Naive thymus-derived CD4-positive, alpha-beta T cell (primary cell): Measurements from ENCODE around the gene MYO7A. TPM values are rescaled to one million over a fixed set of nuclear protein-coding genes. Genes with fewer than 3 reads are reported as not detected.

Source experiments
- ATAC-seq: fragments of 150-1000 bp; cut with Tn5 transposase; 2 replicates; pipeline ENCODE4 v1.10.0; 2021; ENCODE audit warnings: mild to moderate bottlenecking, moderate library complexity
- CTCF ChIA-PET: fragments of 350-600 bp; sonication (Branson Sonifier 250); formaldehyde crosslinking; loops from one replicate; lab custom pipeline; 2021; ENCODE audit warnings: antibody characterized with exemption; lab: Charles Lee
- POLR2A ChIA-PET: fragments of 350-600 bp; sonication (Branson Sonifier 250); formaldehyde crosslinking; loops from one replicate; lab custom pipeline; 2021; ENCODE audit warnings: antibody characterized with exemption, inconsistent platforms; lab: Charles Lee
- DNase-seq, 9 donors: peaks; one replicate each; pipeline versions ENCODE4 v3.0.0 to v3.0.0-alpha.2; 2020 to 2022; ENCODE audit warnings: mixed read lengths in 1 of 9
- H3K27ac ChIP-seq: one replicate; pipeline ENCODE4 v1.7.0; 2013; ENCODE audit warnings: mild to moderate bottlenecking, low read depth, low read length, moderate library complexity
- H3K27me3 ChIP-seq, 2 donors: one replicate each; pipeline ENCODE4 v1.7.0; 2013; ENCODE audit warnings: low read length in 2 of 2, mild to moderate bottlenecking in 2 of 2, moderate library complexity in 2 of 2; ENCODE audit not compliant: control insufficient read depth in 2 of 2, insufficient read depth in 2 of 2
- H3K36me3 ChIP-seq, 3 experiments: 1 replicate in 2 of 3; 2 replicates in 1 of 3; pipeline ENCODE4 v1.7.0; 2013; ENCODE audit warnings: low read length in 3 of 3, mild to moderate bottlenecking in 3 of 3, moderate library complexity in 1 of 3; ENCODE audit not compliant: insufficient read depth in 3 of 3, control insufficient read depth in 2 of 3
- H3K4me1 ChIP-seq, 2 donors: one replicate each; pipeline ENCODE4 v1.7.0; 2013; ENCODE audit warnings: low read length in 2 of 2, mild to moderate bottlenecking in 2 of 2, moderate library complexity in 1 of 2; ENCODE audit not compliant: control insufficient read depth in 2 of 2, insufficient read depth in 2 of 2
- H3K4me3 ChIP-seq: 2 replicates; pipeline ENCODE4 v1.7.0; 2013; ENCODE audit warnings: mild to moderate bottlenecking, low read length
- H3K9me3 ChIP-seq, 3 experiments: 1 replicate in 2 of 3; 2 replicates in 1 of 3; pipeline ENCODE4 v1.7.0; 2013; ENCODE audit warnings: low read length in 3 of 3; ENCODE audit not compliant: control insufficient read depth in 2 of 3
- H3K27ac Mint-ChIP-seq, 9 donors: one replicate each; pipeline ENCODE4 v1.8.0; 2020 to 2022; ENCODE audit warnings: mixed read lengths in 9 of 9, mild to moderate bottlenecking in 8 of 9, moderate library complexity in 5 of 9, inconsistent platforms in 2 of 9
- H3K27me3 Mint-ChIP-seq, 5 donors: one replicate each; pipeline ENCODE4 v1.8.0; 2021 to 2022; ENCODE audit warnings: mixed read lengths in 5 of 5, mild to moderate bottlenecking in 1 of 5
- H3K36me3 Mint-ChIP-seq, 5 donors: one replicate each; pipeline ENCODE4 v1.8.0; 2020 to 2022; ENCODE audit warnings: mixed read lengths in 5 of 5, mild to moderate bottlenecking in 3 of 5, inconsistent platforms in 1 of 5
- H3K4me1 Mint-ChIP-seq, 7 donors: one replicate each; pipeline ENCODE4 v1.8.0; 2020 to 2022; ENCODE audit warnings: mixed read lengths in 7 of 7, mild to moderate bottlenecking in 3 of 7, inconsistent platforms in 1 of 7
- H3K4me3 Mint-ChIP-seq, 10 donors: one replicate each; pipeline ENCODE4 v1.8.0; 2020 to 2022; ENCODE audit warnings: mild to moderate bottlenecking in 10 of 10, mixed read lengths in 10 of 10, moderate library complexity in 6 of 10, inconsistent platforms in 2 of 10
- H3K9me3 Mint-ChIP-seq, 11 donors: one replicate each; pipeline ENCODE4 v1.8.0; 2020 to 2022; ENCODE audit warnings: mixed read lengths in 11 of 11, mild to moderate bottlenecking in 4 of 11, inconsistent platforms in 1 of 11, moderate library complexity in 1 of 11
- intact Hi-C, 2 donors: fragments of 100-400 bp; cut with micrococcal nuclease; formaldehyde crosslinking; loops; one replicate each; pipeline ENCODE4 v1.15.1; 2023
- polyA plus RNA-seq, 2 donors: library from polyadenylated mRNA; unstranded; fragments of 300-500 nt; fragmentation: Illumina TruSeq; gene quantifications; one replicate each; pipeline ENCODE4 v1.2.3, GENCODE V29; 2021
- total RNA-seq, 6 experiments: library from RNA in 5 of 6; stranded (reverse) in 5 of 6; gene quantifications; 1 replicate in 5 of 6; 2 replicates in 1 of 6; pipeline ENCODE4 v1.2.3 and lab custom pipeline; 2021 to 2026

MYO7A gene
- total RNA-seq: 1 to 10 TPM in 1 of 5 experiments, under 1 TPM in 4; 0.07 to 2.5 (median 0.27) TPM
- not detected for polyA plus RNA-seq
- 0.40 reads per million for total RNA-seq (lab: John Stamatoyannopoulos, UW)

DNA sequence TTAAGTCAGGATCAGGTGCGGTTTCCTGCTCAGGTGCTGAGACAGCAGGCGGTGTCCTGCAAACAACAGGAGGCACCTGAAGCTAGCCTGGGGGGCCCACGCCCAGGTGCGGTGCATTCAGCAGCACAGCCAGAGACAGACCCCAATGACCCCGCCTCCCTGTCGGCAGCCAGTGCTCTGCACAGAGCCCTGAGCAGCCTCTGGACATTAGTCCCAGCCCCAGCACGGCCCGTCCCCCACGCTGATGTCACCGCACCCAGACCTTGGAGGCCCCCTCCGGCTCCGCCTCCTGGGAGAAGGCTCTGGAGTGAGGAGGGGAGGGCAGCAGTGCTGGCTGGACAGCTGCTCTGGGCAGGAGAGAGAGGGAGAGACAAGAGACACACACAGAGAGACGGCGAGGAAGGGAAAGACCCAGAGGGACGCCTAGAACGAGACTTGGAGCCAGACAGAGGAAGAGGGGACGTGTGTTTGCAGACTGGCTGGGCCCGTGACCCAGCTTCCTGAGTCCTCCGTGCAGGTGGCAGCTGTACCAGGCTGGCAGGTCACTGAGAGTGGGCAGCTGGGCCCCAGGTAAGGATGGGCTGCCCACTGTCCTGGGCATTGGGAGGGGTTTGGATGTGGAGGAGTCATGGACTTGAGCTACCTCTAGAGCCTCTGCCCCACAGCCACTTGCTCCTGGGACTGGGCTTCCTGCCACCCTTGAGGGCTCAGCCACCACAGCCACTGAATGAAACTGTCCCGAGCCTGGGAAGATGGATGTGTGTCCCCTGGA lies at the start of gene MYO7A:
Gene MYO7A, plus strand, starts transcription at position 327 of the 772 bp plus-strand sequence. CDS start 2,389 bp downstream, outside the sequence.
- Mint-ChIP-seq H3K36me3 (peaks cover 0 to 13% (median 0%) of the 10 kb centered on the region in 5 donors), H3K4me3 (peak within 1 kb of the TSS; percentile 54 to 76 (median 69)), H3K4me1 (peaks cover 0 to 15% (median 6%) of the 10 kb centered on the region in 7 donors), H3K9me3 (no peaks in the 10 kb centered on the region), H3K27me3 (peaks cover 0 to 8% (median 0%) of the 10 kb centered on the region in 5 donors), H3K27ac (peak within 1 kb of the TSS in 1 of 9 donors; percentile 88)
- H3K9me3 ChIP-seq: no peaks in the 10 kb centered on the region
- intact Hi-C loops: loop anchor here (1.0 to 5.0 kb wide), 3 partner anchors 60 to 489 kb away; no protein-coding TSS in a partner anchor
- DNase-seq: no peak
- H3K27ac ChIP-seq: no peak within 1 kb of the TSS
- no peak for ATAC-seq
- ChIA-PET CTCF (interaction anchor here (0.7 to 2.0 kb wide), 6 partner anchors 12 to 496 kb away, joined by 3 to 16 read pairs (median 5); no protein-coding TSS in a partner anchor), POLR2A (no interaction called here)
- no peaks in the 10 kb centered on the region for H3K27me3 ChIP-seq
- H3K4me3 ChIP-seq: peak within 1 kb of the TSS; percentile 40
- no peaks in the 10 kb centered on the region for H3K36me3 ChIP-seq
- peaks cover 3 to 11% of the 10 kb centered on the region in 2 donors for H3K4me1 ChIP-seq

DNA sequence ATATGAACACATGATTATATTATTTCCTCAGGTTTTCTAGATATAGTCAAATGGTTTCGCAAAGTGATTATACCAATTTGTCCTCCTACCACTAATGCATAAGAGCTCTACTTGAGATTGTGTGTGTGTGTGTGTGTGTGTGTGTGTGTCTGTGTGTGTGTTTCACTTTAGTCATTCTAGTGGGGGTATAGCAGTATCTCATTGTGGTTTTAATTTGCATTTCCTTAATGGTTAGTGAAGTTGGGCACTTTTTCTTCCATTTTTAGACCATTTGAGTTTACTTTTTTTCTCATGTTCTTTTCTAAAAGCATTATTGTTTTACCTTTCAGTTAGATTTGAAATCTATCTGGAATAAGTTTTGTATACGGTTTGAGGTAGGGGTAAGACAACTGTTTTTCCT lies 48.4 kb upstream of the MYO7A start:
- intact Hi-C loops: no loop called here
- Mint-ChIP-seq H3K9me3 (peaks cover 0 to 13% (median 1%) of the 10 kb centered on the region in 11 donors), H3K27ac (no peak overlapping the region), H3K27me3 (peaks cover 0 to 18% (median 0%) of the 10 kb centered on the region in 5 donors), H3K4me3 (no peak overlapping the region), H3K36me3 (peaks cover 0 to 9% (median 0%) of the 10 kb centered on the region in 5 donors), H3K4me1 (peaks cover 6 to 41% (median 21%) of the 10 kb centered on the region in 7 donors)
- no peaks in the 10 kb centered on the region for H3K27me3 ChIP-seq
- no peaks in the 10 kb centered on the region for H3K36me3 ChIP-seq
- POLR2A ChIA-PET: no interaction called here
- no peak for DNase-seq
- H3K27ac ChIP-seq: no peak overlapping the region
- H3K4me3 ChIP-seq: no peak overlapping the region
- H3K9me3 ChIP-seq: no peaks in the 10 kb centered on the region
- peaks cover 7 to 17% of the 10 kb centered on the region in 2 donors for H3K4me1 ChIP-seq
- CTCF ChIA-PET: interaction anchor here (1.4 to 4.9 kb wide), 2 partner anchors 12 to 48 kb away, joined by 4 to 36 read pairs; partner anchors contain the start of gene MYO7A
- no peak for ATAC-seq

DNA sequence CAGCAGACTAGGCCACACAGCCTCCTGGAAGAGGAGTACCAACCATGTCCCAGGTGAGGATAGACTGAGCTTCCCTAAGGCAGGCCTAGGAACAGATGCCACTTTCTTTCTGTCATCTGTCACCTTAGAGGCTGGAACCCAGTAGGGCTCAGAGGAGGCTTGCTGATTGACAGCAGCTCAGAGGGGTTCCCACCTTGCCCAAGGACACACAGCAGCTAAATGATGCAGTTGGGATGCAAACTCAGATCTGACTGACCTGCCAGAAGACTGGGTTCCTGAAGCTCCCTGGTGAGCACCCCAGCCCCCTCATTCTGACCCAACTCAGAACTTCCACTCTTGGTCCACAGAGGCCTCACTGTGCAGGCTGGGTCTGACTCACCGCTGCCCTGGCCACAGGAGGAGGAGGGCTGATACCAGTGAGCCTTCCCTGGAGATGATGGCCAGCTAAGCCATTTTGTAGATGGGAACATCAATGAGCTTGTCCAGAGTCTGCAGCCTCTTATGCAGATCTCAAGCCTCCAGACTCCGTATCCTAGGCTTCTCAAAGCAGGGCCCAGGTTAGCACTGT lies 47.3 kb upstream of the MYO7A start:
- Mint-ChIP-seq H3K36me3 (peaks cover 0 to 9% (median 0%) of the 10 kb centered on the region in 5 donors), H3K4me1 (peaks cover 6 to 41% (median 21%) of the 10 kb centered on the region in 7 donors), H3K27ac (no peak overlapping the region), H3K4me3 (no peak overlapping the region), H3K27me3 (peaks cover 0 to 17% (median 0%) of the 10 kb centered on the region in 5 donors), H3K9me3 (peaks cover 0 to 13% (median 1%) of the 10 kb centered on the region in 11 donors)
- Histone ChIP-seq H3K36me3 (no peaks in the 10 kb centered on the region), H3K27ac (no peak overlapping the region), H3K27me3 (no peaks in the 10 kb centered on the region), H3K4me3 (no peak overlapping the region), H3K4me1 (peaks cover 7 to 17% of the 10 kb centered on the region in 2 donors), H3K9me3 (no peaks in the 10 kb centered on the region)
- DNase-seq (no peak), ATAC-seq (no peak)
- ChIA-PET CTCF (interaction anchor here (1.4 to 4.9 kb wide), 2 partner anchors 11 to 47 kb away, joined by 4 to 36 read pairs; partner anchors contain the start of gene MYO7A), POLR2A (no interaction called here)
- intact Hi-C loops: no loop called here

DNA sequence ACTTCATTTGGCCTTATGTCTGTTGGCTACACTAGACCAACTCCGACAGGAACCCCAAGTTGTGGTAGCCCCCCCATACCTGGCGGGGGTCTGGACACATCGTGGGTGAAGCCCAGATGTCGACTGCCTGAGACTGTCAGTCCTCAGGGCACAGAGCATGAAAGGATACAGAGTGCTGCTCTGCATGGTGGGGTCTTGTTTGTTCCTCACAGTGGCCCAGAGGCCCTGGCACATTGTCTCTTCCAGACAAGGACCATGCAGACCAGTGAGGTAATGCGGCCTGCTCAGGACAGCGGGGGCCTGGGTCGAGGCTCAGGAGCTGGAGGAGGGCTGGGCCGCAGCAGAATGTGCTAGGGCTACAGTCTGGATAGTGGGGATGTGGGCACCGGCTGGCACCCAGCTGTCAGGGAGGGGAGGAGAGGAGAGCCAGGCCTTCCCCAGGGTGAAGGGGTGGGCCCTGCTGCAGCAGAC lies 46.6 kb upstream of the MYO7A start:
- H3K27me3 ChIP-seq: no peaks in the 10 kb centered on the region
- peak overlapping the region in 7 of 9 donors; percentile 44 to 98 (median 96) for H3K27ac Mint-ChIP-seq
- ATAC-seq (no peak), DNase-seq (no peak)
- H3K4me3 Mint-ChIP-seq: peak overlapping the region in 3 of 10 donors; percentile 9 to 85 (median 11)
- POLR2A ChIA-PET: interaction anchor here (1.6 to 1.7 kb wide), 2 partner anchors 17 to 33 kb away, joined by 8 read pairs; no protein-coding TSS in a partner anchor
- peaks cover 0 to 11% (median 0%) of the 10 kb centered on the region in 5 donors for H3K27me3 Mint-ChIP-seq
- H3K4me1 ChIP-seq: peaks cover 7 to 17% of the 10 kb centered on the region in 2 donors
- no peak overlapping the region for H3K4me3 ChIP-seq
- peaks cover 0 to 13% (median 1%) of the 10 kb centered on the region in 11 donors for H3K9me3 Mint-ChIP-seq
- H3K4me1 Mint-ChIP-seq: peaks cover 6 to 40% (median 21%) of the 10 kb centered on the region in 7 donors
- no peaks in the 10 kb centered on the region for H3K36me3 ChIP-seq
- H3K36me3 Mint-ChIP-seq: peaks cover 0 to 9% (median 0%) of the 10 kb centered on the region in 5 donors
- intact Hi-C loops: no loop called here
- CTCF ChIA-PET: interaction anchor here (4.9 kb wide), 1 partner anchor 10 kb away, joined by 36 read pairs; no protein-coding TSS in a partner anchor
- no peaks in the 10 kb centered on the region for H3K9me3 ChIP-seq
- no peak overlapping the region for H3K27ac ChIP-seq

DNA sequence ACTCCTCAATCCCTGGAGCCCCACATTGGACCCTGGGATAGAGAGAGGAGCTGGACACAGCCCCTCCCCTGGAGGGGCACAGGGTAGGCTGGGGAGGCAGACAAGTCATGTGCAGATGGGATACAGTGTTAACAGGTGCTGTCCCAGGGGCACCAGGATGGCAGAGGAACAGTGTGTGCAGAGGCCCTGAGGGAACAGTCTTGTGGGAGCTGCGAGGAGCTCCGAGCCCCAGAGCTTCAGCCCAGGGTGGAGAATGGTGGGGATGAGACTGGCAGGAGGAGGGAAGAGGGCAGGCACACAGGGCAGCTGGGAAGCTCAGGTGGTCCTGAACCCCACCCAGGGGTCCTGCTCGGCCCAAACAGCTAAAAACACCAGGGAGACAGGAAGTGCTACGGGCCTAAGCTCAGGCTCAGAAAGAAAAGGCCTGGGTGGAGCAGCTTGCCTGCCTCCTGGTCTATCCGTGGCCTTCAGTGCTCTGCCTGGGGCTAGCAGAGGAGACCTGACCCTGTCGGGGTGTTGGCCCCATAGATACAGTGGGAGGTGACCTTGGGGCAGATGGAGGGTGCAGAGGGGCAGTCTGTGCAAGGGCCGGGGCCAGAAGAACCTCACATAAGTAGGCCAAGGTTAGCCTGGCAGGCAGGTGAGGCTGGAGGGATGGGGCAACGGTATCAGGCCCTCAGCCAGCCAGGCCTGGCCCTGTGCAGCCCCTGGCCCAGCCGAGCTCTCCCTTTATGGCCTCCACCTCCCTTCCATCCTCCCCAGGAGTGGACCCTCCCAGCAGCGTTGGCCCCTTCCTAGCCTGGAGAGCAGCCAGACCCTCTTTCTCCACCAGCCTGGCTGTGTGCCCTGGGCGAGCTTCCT lies 45.8 kb upstream of the MYO7A start:
- H3K4me3 ChIP-seq: peak overlapping the region; percentile 44
- CTCF ChIA-PET: interaction anchor here (0.8 to 4.9 kb wide), 7 partner anchors 10 to 162 kb away, joined by 3 to 36 read pairs (median 4); partner anchors contain the start of gene CAPN5
- H3K9me3 Mint-ChIP-seq: peaks cover 0 to 13% (median 1%) of the 10 kb centered on the region in 11 donors
- peak in 5 of 9 donors; percentile 21 to 30 (median 21) for DNase-seq
- H3K27ac ChIP-seq: peak overlapping the region; percentile 78
- no peaks in the 10 kb centered on the region for H3K36me3 ChIP-seq
- POLR2A ChIA-PET: interaction anchor here (0.6 to 2.0 kb wide), 6 partner anchors 9 to 34 kb away, joined by 3 to 8 read pairs (median 7); no protein-coding TSS in a partner anchor
- no peaks in the 10 kb centered on the region for H3K27me3 ChIP-seq
- peaks cover 0 to 8% (median 0%) of the 10 kb centered on the region in 5 donors for H3K27me3 Mint-ChIP-seq
- peaks cover 0 to 9% (median 0%) of the 10 kb centered on the region in 5 donors for H3K36me3 Mint-ChIP-seq
- peaks cover 7 to 17% of the 10 kb centered on the region in 2 donors for H3K4me1 ChIP-seq
- peak overlapping the region; percentile 77 to 93 (median 82) for H3K4me3 Mint-ChIP-seq
- no peaks in the 10 kb centered on the region for H3K9me3 ChIP-seq
- H3K27ac Mint-ChIP-seq: peak overlapping the region; percentile 94 to 98 (median 98)
- ATAC-seq: peak; percentile 26
- H3K4me1 Mint-ChIP-seq: peaks cover 6 to 37% (median 21%) of the 10 kb centered on the region in 7 donors
- intact Hi-C loops: loop anchor here (2.0 kb wide), 2 partner anchors 15 to 35 kb away; partner anchors contain the start of gene CAPN5 (in 1 of the 2)
